ENCODE data around the gene FAM78B.

The FAM78B gene

DNA sequence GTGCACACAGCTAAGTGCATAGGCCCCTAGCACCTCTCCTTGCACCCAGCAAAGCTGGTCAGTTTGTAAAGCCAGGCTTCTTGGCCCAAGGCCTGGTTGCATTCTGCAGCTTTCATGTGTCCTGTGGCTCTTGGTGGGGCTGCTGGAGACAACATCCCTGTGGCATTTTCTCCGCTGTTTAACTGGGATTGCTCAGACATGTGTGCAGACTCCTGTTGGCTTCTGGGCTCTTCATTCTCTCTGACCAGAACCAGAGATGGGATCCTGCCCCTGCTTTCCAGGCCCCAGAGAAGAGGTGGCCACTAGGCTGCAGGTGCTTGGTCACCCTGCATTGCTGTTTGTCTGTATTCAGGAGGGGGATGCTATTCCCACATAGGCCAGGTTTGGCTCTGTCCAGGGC lies 50.8 kb downstream of the FAM78B start:
- DNase-seq = no peak

DNA sequence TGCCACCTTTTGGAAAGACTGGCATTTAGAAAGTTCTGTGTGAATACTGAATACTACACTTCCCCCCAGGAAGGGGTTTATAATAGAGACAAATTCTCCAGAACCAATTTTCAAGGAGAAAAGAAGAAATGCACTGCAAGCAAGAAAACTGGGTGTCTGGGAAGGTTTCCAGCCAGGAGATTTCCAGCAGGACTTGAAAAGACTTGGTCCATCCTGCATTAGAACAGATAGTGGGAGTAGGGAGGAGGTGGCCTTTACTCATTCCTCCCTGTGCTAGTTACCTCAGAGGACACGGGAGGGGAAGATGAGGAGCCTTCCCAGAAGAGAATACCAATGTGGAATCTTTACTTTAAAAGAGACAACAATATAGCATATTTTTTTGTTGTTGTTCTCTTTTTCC lies 52.4 kb downstream of the FAM78B start:
- DNase-seq = no peak

DNA sequence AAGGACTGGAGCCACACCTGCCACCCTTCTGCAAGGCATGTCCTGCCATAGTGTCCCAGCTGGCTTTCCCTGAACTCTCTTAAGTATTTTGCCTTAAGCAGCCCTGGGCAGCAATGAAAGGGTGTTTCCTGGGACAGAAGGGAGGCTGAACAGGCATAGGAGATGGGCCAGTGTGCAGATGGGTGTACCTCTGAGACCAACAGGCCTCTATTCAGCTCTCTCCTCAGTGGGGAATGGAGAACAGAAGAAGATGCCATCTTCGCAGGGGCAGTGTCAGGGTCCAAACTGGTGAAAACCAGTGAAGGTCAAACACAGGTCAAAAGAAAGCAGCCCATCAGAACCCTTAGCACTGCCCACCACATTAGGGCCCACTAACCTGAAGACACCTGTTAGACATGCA lies 53.2 kb downstream of the FAM78B start:
- no peak for DNase-seq

DNA sequence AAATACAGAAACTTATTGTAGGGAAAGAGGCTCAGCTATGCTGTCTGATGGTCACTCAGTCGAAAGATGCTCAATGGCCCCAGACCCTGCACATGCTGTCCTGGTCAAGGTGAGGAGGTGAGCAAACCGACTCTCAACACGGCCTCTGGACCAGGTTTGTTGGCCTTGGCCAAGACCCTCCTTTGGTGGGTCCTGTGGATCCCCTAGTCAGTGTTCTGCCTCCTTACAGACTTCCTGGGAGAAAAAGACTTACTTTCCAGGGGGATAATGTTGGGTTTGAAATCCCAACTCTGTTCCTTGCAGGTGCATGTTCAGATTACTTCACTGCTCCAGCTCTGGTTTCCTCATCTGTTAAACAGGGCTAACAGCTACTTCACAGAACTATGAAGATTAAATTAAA lies 53.8 kb downstream of the FAM78B start:
- DNase-seq = no peak

DNA sequence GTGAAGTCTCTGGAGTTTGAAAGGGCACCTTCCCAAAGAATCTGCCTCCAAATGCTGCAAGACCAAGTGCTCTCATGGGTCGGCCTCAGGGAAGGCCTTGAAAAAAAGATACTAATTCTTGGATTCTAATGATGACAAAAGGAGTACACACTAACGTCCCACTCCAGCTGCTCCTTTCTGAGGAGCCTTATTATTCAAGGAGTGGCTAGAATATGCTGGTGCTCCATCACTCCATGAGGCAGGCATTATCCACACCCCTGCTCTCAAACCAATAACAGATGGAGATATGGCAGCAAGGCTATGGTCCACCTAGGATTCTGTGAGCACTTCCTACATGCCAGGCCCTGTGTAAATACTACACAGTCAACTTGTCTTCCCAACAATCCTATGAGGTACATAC lies 54.4 kb downstream of the FAM78B start:
- DNase-seq = no peak

DNA sequence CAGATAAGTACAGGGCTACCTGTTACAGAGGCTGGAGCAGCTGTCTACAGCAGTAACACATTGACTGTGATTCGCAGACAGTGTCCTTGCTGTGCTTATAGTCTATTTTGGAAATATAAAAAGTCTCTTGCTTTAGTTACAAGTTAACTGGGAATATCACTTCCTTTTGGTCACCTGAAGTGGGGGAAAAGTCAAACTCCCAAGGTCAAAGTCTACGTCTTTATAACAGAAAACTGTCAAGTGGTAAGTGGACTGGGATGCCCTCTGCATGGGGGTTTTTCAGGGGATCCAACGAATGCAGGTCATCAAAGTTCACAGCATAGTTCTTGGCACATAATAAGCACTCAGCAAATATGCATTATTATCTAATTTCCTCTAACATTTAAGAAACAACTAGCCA lies 55.4 kb downstream of the FAM78B start:
- DNase-seq = no peak

DNA sequence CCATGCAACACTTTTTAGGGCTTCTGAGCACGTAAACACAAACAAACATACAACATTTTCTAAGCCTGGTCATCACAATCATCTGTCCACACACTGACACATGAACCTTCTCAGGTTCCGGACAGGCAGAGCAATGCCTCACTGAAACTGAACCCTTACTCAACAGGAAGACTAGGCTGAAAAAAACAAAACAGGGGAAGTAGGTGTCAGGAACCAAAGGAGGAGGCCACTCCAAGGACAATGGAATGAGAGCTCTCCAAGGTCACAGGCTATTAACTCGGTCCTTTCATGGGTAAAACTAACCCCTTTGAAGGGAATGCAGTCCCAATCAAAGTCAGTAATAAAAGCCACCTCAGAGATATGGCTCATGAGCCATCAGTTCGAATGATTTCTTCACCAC lies 76.6 kb downstream of the FAM78B start:
- no peak for DNase-seq

DNA sequence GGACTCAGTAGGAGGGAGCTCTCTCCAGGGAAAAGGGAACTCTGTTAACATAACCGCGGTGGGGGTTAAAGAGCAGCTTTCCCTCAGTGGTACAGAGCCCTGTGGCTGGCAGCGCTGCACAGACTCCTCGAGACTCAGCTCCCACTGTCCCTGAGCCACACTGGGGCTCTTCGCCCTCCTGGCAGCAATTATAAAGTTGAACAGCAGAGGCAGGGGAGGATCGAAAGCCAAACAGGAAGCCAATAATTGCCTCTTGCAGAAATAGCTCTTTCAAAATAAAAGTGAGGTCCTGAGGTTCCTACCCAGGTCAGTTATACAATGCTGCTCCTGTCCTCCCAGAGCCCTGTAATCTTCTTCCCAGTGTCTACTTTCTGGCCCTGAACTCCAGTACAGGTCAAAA lies 77.0 kb downstream of the FAM78B start:
- DNase-seq = no peak

DNA sequence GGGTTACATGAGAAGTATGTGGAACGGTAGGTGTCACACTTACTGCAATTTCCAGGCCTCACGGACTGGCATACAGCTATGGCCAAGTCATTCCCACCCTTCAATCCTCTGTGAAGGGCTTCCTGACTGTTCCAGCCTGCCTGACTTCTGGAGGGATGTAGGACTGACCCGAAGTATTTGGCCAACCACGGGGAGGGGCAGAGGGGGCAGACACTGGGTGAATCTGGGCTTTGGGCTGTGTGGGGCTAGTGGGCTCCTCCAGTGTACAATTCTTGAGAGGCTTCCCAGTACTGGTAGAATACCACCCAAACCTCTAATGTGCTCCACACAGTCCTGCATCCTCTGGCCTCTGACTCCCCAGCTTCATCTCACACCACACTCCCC lies 78.2 kb downstream of the FAM78B start:
- no peak for DNase-seq

DNA sequence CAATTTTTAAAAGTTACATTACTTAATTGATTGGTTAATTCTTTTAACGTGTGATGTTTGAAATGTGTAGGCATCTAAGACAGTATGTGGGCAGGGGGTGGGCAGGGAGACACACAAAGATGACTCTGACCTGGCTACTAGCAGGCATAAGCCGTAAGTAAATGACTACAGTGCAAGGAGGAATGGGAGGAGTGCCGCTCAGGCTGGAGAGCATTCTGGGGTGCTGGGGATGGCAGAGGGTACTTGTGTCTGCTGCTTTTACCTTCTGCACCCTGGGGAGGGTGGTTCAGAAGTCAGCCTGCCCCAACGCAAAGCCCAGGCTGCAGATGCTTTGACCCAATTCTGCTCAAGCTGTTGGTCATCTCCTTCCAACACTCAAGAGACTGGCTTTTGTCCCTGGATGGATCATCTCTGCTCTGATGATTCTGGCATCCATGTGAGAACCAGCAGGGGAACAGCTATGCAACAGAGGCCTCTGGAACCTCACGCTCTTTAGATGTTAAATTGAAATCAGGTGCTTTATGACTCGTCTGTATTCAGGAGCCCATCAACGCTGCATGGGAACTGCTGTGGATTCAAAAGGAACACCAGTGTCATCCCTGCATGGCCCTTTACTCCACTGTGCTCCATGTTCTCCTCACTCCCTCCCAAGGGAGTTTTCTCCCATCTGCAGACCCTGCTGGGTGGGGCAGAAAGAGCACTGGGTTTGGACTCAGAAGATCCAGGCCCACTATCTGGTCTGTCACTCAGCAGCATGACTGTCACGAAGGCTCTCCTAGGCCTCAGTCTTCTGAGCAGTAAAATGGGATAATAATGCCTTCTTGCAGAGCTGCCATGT lies 78.8 kb downstream of the FAM78B start:
- DNase-seq = no peak

DNA sequence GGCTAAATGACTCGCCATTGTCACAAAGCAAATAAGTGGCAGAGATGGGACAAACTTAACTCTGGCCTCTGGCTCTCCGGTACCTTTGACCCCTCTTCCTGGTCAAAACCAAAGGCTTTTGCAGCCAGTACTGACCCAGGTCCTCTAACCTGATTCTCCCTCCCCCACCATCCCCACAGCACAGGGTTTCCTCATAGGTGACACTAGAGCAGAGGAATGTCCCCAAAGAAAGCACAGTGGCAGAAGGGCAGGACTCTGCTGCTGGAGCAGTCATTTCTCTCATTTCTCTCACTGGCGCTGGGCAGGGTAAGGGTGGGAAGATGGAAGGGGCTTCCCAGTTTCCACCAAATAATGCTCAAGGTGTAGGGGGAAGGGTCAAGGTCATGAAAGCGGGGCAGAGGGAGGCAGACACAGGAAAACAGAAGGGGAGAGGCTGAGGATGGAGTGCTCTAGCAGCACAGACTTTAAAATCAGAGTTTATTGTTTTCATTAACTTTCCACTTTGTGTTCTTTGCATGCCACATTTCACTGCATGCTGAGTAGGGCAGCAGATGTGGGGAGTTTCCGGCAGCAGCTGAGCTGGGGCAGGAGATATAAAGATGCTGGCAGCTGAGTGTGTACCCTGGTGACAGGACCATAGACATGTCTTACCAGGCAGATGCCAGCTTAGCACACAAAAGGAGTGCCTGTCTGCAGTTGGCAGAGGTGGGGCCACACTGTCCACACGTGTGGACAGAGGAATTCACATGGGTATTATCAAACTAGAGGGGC lies 80.5 kb downstream of the FAM78B start:
- no peak for DNase-seq

DNA sequence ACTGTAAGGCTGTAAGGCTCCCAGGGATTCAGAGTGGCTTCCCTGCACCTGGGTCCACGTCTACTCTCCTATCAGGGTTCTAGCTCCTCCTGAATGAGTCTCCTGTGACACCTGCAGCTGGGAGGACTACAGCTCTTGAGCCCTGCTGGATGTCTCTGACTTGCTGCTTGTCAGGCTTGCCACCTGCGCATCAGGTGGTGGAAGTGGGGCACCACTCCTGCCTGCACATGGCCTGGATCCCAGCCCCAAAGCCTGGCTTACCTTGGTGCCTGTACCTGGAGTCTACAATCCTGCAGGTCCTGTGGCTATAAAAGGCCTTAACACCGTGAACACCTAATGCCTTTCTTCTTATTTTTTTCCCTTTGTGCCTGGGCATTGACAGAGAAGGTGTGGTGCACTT lies 82.2 kb downstream of the FAM78B start:
- DNase-seq = no peak

DNA sequence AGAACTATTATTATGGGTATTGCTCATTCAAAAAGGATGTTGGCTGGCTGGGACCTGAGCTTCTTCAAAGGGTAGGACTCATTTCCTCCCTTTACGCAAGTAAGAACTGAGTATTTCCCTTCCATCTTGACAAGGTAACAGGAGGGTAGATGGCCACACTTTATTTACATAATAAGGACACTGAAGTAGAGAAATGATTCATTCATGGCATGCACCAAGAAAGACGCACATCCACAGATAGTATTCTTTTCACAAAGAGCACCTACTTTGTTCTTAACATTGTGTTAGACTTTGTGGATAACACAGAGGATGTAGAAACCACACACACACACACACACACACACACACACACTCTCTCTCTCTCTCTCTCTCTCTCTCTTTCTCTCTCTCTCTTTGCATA lies 82.9 kb downstream of the FAM78B start:
- DNase-seq = no peak

DNA sequence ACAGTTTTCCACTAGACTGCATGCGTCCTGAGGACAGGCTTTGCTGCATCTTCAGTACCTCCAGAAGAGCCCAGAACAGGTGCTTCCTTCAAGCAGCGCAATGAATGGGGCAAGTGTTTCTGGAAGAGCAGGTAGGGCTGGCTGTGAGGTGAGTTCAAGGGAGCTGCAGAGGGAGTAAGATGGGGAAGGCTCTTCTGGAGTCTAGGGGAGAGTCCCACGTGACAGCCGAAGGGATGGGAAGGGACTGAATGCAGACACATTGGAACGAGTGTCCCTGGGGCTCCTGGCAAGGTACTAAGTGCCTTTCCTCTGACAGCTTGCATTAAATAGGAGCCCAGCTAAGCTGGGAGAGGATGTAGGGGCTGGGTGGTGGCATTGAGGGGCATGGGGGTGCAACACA lies 84.2 kb downstream of the FAM78B start:
- DNase-seq = no peak

DNA sequence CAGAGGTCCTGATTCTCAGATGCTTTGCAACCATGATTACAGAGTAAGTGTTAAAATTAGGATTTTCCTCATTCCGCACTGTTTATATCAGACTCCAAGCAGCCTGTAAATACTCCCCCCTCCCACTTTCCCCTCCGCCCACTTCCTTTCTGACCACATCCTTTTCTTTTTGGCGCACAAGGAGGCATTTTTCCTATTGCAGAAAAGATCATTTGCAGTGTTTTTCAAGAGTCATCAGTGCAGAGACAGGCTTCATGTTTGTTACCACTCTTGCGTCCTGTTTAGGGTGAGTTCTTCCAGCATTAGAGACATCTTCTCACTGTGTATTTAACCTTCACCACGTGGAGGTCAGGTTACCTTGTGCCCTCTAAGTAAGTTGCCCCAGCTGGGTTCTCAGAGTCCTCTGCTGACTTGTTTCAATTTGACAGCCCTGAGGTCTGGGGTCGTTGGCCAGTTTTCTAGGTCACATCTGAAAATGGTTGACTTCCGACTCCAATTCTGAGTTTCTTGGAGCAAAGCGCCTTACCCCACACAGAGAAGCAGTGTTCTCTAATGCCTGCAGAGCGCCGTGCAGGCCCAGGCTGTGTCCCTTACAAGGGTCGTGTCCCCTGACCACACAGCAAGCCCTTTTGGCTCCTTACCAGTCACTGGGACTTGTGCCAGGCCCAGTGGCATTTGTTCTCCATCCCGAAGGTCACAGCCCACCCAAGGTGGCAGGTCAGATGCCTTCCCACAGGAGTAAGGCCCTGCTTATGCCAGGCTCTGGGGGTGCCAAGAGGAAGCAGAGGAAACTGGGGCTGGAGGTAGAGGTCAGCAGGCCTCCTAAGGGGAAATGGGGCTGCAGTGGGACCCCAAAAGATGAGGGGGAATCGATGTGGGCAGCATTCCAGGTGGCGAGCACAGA lies 85.6 kb downstream of the FAM78B start:
- no peak for DNase-seq

DNA sequence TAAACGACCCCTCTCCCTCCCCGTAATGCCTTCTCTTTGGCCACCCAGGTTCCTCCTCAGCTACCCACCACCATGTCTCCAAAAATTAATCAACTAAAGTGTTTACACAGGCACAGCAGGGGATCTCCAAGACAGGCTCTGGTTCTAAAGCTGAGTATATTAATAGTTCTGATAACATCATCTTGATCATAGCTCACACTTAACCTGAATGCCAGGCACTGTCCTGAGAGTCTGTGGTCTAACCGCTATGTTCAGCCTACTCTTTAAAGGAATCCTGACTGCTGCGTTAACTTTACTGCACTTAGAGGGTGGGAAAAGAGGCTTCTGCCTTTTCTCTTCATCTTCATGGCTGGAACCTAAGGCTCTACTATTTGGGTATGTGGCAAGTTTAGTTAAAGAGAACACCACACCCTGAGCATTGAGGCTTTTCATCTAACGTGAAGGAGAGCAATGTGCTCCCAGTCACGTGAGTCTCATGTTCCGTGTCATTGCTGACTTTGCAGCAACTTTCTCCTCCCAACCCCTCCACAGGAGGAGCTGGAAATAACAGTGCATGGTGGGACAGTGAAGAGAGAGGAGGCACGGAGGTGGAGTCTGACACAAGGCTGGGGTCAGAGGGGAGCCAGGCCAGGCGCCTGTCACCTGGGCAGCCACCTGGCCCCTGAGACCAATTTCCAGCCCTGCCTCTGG lies 86.4 kb downstream of the FAM78B start:
- no peak for DNase-seq

DNA sequence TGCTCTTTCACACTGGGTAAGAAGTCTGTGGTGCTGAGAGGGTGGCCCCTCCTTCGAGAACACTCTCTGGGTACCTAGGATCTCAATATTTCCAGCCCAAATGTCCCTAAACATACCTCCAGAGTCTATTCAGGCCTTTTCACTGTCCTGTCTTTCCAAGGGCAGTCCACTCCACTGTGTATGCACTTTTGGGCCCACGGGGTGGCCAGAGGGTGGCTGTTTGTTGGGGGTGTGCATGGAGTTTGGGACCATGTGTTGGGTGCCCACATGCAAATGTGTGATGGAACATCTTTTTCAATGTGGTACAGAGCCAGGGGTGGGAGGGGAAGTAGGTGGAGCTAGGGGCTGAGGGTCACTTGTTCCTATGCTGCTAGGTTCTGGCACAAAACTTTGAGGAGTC lies 87.5 kb downstream of the FAM78B start:
- DNase-seq = no peak

DNA sequence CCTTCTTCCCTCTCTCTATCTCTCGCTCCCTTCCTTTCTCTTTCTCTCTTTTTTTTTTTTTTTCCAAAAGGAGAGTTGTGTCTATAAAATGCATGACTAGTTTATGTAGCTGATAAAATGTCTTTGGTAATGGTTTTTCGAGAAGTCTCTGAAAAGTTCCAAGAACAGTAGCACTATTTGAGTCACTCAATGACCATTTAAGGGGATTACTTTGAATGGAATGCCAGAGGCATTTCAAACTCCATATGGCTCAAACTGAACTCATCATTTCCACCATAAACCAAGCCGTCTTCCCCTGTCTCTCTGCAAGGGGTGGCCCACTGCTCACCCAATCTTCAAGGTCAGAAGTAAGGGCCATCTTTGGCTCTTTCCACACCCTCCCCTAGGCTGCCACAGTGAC lies 93.3 kb downstream of the FAM78B start:
- DNase-seq = no peak

DNA sequence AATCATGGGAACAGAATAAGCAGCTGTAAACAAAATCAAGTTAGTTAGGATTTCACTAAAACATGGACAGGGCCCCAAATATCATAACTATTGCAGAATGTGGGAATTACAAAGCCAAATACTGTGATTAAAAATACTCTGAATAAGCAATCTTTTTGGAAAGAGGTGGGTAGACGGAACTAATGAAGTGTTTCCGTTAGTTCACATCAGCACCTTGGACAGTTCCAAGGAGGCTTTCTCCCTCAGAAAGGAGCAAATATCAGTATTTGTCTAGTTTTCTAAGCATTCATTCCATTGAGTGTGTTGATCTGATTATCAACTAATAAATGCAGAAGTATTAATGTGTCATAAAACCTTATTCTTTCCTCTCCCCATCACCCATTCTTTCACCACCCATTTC lies 97.4 kb downstream of the FAM78B start:
- DNase-seq = no peak

DNA sequence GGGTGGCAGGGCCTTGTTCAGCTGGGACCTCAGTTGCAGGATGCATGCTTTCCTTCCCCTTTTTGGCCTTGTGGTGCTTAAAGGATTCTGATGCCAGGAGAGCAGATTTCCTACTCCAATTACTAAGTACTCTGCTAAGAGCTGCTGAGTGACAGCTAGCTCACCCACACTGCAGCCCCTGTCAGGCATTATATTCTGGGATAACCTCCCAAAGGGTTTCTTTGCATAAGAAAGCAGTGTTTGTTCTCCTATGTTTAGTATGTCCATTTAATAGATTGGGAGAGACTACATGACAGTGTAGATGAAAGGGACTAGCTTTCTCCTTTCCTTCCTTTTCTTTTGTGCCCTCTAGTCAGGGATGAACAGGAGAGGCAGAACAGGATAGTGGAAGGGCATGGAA lies 100.7 kb downstream of the FAM78B start:
- no peak for DNase-seq

DNA sequence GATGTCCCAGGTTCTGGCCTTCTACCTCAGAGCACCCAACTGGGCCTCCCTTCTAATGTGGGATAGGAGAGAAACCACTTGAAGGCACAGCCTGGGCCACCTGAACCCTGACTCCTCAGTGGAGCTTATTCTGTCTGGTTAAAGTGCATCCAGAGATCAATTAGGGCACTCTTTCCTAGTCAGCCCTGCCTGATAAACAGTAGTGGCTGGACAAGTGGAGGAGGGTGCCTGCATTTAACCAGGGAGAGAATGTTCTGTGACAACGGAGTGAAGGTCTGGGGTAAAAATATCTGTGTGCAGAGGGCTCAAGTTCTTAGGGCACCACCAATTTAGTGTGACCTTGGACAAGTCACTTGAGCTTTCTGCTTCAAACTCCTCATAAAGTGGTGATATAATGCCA lies 101.8 kb downstream of the FAM78B start:
- no peak for DNase-seq

DNA sequence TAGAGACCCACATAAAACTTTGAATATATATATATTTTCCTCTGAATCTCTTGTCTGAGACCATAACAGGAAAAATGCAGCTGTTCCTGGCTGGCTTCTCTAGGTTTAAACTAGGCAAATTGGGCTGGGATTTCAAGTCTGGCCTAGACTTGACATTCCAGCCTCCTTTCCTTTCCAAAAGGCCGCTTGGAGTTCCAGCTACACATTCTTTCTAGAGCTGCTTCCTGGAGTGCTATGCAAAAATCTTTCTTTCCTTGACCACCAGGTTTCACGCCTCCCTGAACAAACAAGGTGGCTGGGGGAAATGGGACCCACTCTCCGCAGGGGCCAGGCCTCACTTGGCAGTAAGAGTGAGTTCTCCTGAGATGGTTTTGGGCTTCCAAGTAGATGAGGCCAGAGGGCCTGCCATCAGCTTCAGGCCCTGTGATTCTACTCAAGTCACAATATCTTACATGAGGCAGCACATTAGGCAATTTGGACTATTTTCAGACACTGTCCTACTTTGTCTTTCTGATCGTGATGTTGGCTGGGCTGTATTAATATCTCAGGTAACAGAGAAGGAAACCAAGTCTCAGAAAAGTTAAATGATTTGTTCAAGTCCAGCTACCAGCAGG lies 102.4 kb downstream of the FAM78B start:
- no peak for DNase-seq

All from bone marrow (tissue), 2 donors.